GM20431 (cell line): ENCODE results near the gene VEGFB.

Experiments used
- in situ Hi-C: fragments of 300-500 bp; cut with MseI, MboI; formaldehyde crosslinking; loops from one replicate; pipeline ENCODE4 v1.15.0; 2020; ENCODE audit warnings: low sequenced_read_pairs; ENCODE audit not compliant: unreplicated experiment

VEGFB gene

DNA sequence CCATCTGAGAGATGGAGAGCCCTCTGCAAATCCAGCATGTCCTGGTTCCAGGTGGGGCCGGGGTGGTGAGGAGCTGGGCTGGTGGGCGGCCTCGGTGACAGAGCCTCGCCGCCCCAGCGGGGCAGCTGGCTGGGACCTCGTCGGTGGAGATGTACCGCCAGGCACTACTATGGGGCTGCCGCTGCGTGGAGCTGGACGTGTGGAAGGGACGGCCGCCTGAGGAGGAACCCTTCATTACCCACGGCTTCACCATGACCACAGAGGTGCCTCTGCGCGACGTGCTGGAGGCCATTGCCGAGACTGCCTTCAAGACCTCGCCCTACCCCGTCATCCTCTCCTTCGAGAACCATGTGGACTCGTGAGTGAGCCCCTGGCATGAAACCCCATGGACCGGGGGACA, 24.0 kb downstream of the VEGFB start:
- in situ Hi-C loops = no loop called here

DNA sequence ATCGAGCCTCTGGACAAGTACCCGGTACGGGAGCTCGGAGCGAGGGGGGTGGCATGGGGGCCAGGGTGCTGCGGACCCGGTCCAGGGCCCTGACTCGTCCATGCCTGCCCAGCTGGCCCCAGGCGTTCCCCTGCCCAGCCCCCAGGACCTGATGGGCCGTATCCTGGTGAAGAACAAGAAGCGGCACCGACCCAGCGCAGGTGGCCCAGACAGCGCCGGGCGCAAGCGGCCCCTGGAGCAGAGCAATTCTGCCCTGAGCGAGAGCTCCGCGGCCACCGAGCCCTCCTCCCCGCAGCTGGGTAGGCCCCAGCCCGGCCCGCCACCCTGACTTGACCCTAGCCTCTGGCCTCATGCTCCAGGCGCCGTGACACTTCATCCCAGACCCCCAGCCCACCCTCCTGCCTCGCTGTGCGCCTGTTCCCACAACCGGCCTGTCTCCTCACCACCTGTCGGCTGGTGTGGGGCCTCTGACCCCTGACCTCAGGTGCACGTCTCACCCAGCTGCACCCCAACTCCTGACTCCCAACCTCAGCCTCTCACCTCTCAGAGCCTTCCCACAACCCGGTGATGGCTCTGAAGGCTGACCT, 24.7 kb downstream of the VEGFB start:
- in situ Hi-C loops = no loop called here

DNA sequence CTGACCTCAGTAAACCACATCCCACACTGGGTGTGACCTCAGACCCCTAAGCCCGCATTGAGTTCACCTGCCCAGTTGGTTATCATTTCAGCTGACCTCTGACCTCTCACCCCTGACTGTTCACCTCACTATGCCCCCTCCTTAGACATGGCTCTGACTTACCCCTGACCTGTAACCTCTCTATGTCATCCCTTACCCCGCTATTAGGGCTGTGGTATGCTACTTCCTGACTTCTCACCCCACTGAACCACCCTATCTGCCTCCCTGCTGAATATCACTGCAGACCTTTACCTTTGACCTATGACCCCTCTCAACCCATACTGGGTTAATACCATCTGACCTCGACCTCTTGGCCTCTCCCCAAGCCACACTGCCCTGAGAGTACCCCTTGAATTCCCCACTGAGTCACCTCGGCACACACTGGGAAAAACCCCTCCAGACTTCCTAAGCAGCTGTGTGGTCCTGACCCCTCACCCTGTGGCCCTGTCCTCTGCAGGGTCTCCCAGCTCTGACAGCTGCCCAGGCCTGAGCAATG, 25.2 kb downstream of the VEGFB start:
- in situ Hi-C loops = no loop called here

DNA sequence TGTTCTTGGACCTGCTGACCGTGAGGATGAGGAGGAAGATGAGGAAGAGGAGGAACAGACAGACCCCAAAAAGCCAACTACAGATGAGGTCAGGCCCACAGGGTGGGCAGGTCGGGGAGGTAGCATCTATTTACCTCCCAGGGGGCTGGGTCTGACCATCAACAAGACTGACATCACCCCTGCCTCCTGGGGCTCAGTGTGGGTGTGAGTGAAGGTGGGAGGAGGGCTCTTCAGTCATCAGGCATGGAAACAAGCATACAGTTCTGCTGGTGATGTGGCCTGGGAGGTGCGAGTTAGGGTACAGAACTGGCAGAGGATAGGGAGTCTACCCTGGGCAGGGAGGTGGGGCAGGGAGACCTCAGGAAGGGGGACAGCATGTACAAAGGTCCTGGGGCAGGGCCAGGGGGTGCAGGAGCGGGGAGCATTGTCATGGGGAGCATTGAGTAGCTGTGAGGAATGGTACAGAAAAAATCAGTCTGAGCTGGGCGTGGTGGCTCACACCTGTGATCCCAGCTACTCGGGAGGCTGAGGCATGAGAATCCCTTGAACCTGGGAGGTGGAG, 25.8 kb downstream of the VEGFB start:
- in situ Hi-C loops = no loop called here

DNA sequence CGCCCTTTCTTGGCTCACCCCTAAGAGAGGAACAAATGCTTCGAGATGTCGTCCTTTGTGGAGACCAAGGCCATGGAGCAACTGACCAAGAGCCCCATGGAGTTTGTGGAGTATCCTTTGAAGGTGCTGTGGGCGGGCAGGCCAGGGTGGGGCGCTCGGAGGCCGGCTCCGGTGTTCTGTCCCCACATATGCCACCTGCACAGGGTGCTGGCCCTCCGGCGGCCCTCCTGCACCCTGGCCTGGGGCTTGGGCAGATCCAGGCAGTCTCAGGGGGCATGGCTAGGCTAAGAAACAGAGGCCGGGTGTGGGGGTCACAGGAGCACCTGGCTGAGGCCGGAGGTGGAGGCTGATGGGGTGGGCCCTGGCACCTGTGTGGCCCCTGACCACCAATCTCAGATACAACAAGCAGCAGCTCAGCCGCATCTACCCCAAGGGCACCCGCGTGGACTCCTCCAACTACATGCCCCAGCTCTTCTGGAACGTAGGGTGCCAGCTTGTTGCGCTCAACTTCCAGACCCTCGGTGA, 27.2 kb downstream of the VEGFB start:
- in situ Hi-C loops = no loop called here

DNA sequence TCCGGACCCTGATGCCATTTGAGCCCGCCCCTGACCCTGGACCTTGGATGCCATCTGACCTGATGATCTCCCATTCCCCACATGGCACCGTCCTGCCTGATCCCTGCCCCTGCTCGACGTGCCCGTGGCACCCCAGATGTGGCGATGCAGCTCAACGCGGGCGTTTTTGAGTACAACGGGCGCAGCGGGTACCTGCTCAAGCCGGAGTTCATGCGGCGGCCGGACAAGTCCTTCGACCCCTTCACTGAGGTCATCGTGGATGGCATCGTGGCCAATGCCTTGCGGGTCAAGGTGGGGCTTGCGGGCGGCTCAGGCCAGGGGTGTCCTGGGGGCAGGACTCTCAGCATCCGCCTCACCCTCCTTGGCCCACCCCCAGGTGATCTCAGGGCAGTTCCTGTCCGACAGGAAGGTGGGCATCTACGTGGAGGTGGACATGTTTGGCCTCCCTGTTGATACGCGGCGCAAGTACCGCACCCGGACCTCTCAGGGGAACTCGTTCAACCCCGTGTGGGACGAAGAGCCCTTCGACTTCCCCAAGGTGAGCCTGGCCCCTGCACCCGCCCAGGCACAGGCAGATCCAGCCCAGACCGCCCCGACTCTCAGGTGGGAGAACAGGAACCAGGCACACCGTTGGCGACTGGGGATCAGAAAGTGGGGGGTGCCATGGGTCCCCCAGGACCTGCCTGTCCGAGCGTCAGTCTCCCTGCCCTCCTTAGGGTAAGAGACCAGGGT, 28.1 kb downstream of the VEGFB start:
- in situ Hi-C loops = no loop called here

DNA sequence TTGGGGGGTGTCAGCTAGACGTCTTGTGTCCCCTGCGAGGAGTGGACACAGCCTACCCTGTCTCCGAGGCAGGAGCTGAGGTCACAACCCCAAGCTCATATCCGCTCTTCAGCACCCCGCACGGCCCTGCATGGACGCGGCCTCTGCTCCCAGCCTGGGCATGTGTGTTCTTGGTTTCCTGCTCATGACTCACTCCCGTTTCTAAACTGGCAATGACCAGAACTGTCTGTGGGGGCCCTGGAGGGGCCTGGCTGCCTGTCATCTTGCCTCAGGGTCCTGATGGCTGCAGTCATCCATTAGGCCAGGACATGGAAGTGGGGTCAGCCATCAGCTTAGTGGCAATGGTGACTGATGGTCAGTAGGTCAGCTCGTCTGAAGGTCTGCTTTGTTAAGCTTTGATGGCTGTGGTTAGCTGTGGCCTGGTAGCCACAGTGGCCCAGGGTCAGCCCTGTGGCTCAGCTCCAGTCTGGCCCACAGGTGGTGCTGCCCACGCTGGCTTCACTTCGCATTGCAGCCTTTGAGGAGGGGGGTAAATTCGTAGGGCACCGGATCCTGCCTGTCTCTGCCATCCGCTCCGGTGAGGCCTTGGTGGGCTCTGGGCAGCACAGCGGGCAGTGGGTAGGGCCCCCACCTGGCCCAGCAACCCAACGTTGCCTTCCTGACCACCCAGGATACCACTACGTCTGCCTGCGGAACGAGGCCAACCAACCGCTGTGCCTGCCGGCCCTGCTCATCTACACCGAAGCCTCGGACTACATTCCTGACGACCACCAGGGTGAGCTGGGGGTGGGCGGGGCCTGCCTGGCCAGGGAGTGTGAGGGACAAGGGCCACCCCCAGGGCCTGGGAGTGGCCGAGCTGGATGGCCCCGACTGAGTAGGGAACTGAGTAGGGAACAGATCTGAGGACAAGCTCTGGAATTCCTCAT, 28.9 kb downstream of the VEGFB start:
- in situ Hi-C loops = no loop called here

DNA sequence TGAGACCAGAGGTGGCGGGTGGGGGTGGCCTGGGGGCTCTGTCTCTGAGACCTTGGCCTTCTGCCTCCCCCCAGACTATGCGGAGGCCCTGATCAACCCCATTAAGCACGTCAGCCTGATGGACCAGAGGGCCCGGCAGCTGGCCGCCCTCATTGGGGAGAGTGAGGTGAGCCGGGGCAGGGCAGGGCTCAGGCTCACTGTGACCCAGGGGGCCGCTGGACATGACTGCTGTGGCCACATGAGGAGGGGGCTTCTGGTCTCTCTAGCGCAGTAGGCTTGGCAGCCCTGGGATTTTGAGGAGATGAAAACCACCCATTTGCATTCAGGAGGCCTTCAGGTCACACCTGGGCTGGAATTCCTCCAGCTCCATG, 29.5 kb downstream of the VEGFB start:
- in situ Hi-C loops = no loop called here

DNA sequence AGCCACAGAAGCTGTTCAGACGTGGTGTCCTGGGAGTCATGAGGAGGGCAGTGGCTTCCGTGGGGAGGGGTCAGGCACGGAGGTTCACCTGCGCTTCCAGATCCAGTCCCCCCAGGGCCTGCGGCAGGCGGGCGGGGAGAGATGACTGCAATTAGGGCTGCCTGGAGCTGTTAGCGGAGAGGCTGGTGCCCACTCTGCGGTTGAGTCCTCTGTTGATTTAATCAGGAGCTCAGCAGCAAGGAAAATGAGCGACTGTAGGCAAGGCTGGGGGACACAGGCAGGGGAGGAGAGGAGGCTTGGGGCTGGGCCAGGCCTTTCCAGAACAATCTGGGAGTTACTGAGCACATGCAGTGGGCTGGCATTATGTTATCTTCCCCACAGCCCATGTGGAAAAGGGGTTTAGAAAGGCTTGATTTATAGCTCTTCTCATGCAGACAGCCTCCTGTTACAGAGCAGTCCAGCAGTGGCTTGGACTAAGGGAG, 30.0 kb downstream of the VEGFB start:
- in situ Hi-C loops = no loop called here

DNA sequence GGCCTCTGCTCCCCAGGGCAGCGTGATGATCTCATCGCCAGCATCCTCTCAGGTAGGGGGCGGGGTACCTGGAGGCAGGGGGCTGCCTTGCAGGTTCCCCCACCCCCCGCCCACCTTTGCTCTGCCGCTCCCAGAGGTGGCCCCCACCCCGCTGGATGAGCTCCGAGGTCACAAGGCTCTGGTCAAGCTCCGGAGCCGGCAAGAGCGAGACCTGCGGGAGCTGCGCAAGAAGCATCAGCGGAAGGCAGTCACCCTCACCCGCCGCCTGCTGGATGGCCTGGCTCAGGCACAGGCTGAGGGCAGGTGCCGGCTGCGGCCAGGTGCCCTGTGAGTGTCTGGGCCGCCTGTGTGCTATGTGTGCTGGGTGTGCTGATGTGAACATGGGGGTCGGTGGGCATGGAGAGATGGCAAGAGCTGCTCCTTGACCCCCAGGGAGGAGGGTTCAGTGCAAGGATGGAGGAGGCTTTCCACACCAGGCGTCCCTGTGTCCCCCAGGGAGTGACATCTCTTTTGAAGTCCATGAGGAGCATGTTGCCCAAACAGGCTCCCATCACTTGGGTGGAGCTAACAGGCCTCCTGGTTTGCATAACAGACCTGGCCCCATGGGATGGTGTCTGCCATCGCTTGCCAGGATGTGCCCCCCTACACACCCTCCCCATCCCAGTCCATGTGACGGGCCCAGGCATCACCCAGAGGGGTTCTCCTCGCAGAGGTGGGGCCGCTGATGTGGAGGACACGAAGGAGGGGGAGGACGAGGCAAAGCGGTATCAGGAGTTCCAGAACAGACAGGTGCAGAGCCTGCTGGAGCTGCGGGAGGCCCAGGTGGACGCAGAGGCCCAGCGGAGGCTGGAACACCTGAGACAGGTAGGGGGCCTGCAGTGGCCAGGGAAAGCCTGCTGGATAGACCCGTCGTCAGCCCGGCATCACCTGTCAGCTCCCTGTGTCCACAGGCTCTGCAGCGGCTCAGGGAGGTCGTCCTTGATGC, 31.1 kb downstream of the VEGFB start:
- in situ Hi-C loops = no loop called here

DNA sequence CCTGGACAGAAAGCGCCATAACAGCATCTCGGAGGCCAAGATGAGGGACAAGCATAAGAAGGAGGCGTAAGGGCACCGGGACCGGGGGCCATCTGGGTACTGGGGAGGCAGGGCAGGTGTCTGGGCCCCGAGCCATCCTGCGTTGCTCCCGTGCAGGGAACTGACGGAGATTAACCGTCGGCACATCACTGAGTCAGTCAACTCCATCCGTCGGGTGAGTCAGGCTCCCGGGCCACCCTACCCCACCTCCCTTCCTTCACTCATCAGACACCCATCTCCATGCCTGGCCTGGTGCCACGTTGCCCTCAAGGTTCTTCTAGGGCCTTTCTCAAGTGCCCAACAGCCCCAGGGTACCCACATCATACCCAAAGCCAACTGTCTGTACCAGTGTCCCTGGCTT, 32.0 kb downstream of the VEGFB start:
- in situ Hi-C loops = no loop called here

DNA sequence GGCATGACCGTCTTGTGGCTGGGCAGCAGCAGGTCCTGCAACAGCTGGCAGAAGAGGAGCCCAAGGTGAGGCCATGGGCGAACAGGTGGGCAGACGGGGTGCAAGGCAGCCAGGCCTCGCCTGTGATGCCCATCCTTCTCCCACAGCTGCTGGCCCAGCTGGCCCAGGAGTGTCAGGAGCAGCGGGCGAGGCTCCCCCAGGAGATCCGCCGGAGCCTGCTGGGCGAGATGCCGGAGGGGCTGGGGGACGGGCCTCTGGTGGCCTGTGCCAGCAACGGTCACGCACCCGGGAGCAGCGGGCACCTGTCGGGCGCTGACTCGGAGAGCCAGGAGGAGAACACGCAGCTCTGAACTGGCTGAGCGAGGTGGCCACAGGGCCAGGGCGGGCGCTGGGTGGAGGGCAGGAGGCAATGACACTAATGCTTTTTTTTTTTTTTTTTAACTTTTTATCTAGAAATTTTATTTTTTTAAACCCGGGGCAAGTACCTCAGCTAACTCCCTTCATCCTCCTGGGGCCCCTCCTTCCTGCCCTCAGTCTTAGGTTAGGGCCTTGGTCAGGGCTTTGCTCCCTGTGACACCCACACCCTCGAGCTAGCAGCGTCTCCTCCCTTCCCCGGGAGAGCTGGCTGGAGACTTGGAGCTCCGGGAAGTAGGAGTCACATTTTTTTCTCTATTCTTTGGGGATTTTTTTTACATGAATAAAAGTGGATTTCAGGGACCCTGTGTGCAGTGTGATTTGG, 33.0 kb downstream of the VEGFB start:
- in situ Hi-C loops = no loop called here

DNA sequence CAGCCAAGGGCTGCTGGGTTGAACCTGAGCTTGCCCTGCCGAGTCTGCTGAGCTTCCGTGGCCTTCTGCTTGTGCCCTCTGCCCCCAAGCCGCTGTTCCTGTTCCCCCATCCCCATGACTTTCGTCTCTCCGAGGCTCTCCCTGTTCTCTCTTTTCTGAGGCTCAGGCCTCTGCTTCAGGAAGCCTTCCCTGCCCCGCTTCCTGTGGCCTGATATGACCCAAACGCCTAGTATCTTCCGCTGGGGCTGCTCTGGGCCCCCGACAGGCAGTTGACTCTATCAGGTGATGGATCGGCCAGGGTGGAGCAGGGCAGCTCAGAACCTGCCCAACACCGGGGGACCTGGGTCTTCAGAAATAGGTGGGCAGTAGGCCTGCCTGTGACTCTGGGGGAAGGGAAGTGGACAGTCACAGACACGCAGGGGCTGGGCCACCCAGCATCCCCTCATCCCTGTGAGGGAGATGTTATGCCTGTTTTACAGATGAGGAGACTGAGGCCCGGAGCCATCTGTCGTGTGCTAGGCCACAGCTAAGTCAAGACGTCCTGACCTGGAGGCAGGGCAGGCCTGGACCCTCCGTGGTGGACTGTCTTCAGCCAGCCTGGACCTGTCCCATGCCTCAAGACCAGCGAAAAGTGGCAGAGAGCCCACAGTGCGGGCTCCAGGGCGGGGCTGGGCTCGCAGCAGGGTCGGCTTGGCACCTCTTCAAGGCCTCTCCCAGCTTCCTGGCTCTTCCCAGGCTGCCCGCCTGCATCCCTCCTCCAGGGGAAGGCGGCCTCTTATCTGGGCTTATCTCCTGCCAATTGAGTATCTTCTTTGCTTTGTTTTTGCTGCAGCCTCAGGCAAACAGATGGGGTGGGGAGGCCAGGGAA, 33.9 kb downstream of the VEGFB start:
- in situ Hi-C loops = no loop called here

DNA sequence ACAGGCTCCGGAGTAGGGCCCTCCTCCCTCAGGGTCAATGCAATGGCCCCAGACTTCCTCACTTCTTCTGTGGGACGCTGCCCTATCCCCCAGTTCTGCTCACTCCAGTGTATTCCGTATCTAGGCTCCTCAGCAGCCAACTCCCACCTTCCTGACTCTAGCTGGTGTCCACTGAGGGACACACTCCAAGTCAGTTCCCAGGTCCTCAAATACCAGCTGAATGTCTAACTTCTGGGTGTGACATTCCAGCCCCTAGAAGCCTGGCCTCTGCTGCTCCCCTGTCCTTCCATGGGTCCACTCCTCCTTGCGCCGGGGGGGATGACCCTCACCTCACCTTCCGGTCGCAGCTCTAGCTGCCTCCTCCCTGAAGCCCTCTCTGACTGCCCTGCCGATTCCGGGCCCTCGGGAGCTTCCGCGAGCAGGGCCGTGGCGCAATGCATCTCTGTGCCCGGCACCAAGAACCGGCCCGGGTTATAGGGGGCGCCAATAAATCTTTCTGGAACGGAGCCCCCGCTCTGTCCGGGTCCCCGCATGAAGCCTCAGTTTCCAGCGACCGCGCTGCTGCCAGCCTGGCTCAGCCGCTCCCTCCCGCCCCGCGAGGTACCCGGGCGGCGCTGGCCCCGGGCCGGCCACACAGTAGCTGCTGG, 34.6 kb downstream of the VEGFB start:
- in situ Hi-C loops = no loop called here

DNA sequence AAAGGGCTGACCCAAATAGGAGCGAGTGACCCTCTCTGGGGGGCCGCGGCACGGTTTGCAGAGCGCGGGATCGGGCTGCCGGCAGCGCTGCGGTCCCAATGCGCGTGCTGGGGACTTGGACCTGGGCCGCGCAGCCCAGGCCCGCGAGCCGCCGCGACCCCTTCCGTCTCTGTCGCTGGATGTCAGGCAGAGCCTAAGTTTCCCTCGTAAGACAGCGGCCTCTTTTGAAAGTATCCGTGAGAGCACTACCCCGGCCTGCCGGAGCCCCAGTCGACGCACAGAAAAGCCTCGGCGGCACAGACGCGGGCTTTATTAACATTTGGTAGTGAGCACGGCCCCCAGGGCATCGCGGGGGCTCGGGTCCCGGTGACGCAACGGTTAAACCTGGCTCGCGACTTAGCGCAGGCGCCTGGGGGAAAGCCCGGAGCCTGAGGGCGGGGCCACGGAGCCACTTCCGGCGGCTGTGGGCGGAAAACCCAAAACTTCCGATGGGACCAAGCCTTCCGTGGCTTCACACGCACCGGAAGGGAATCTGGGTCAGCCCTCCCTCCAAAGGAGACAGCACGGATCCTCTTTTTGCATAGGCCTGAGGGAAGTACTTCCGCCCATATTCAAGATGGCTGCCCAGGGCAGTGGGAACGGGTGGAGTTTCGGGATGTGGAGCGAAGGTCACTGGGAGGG, 35.3 kb downstream of the VEGFB start:
- in situ Hi-C loops = no loop called here

DNA sequence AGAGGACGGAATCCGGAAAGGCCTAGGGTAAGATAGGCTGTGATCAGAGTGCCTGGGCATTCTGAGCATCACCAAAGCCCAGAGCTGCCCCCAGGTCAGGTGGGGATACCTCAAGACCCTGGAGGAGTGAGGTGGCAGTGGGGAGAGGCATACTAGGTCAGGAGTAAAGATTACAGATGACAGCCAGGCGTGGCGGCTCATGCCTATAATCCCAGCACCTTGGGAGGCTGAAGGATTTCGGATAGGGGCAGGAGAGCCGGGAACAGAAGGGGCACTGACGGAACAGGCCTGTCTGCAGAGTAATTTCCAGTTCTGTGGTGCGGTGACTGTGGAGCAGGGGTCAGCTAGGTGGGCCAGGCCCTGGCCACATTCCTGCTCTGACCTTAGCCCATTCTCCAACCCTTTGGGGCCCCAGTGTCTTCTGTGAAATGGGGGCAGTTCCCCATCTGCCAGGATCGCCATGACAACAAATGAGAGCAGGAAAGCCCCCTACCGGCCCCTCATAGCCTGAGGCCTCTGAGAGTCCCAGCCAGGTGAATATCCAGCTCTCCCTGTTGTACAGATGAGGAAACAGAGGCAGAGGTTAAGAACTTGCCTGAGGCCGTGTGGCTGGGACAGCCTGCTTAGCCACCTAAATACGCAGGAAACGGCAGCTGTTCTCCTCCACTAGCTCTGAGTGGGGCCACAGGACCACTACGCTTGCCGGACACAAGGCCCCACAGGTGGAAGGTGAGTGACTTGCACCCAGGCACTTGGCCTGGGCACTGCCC, 40.8 kb downstream of the VEGFB start:
- in situ Hi-C loops = no loop called here
